SK-N-SH (cell line): ENCODE results near the gene FMNL2. TPM values are rescaled to one million over a fixed set of nuclear protein-coding genes. Genes with fewer than 3 reads are reported as not detected.

ENCODE experiments used
- CTCF ChIA-PET: fragments of 300-600, 350-600 bp; formaldehyde crosslinking; extraction: SDS; loops from one replicate; lab custom pipeline; 2021; lab: Yijun Ruan, JAX
- POLR2A ChIA-PET: fragments of 350-600 bp; sonication (Branson Sonifier 250); formaldehyde crosslinking; extraction: SDS; loops from one replicate; lab custom pipeline; 2020; ENCODE audit warnings: antibody characterized with exemption, inconsistent platforms; lab: Yijun Ruan, JAX
- DNase-seq: peaks from one replicate; pipeline ENCODE4 v3.0.0; 2012
- H2AFZ ChIP-seq: fragments of 200-600 bp; sonication (generic); 2 replicates; pipeline ENCODE4 v1.8.1; 2016; ENCODE audit warnings: antibody characterized with exemption, mild to moderate bottlenecking, low read depth
- H3F3A ChIP-seq: fragments of 200-600 bp; sonication (generic); replicated peaks from 2 replicates; pipeline ENCODE3; 2016; ENCODE audit warnings: antibody characterized with exemption, mild to moderate bottlenecking; ENCODE audit not compliant: insufficient read depth
- H3K27ac ChIP-seq, 2 experiments: fragments of 200-500 bp in 1 of 2; fragments of 200-600 bp in 1 of 2; sonication (Bioruptor generic) in 1 of 2; sonication (generic), shearing (Covaris generic) in 1 of 2; 2 replicates each; pipeline versions ENCODE4 v1.5.1 to v1.6.1; 2014 to 2016; ENCODE audit warnings: low read depth in 2 of 2, inconsistent platforms in 1 of 2, low read length in 1 of 2, mild to moderate bottlenecking in 1 of 2, mixed read lengths in 1 of 2
- H3K27me3 ChIP-seq: fragments of 200-600 bp; sonication (generic), shearing (Covaris generic); 2 replicates; pipeline ENCODE4 v1.6.1; 2016; ENCODE audit warnings: mixed run types; ENCODE audit not compliant: insufficient read depth
- H3K36me3 ChIP-seq, 2 experiments: fragments of 200-500 bp in 1 of 2; fragments of 200-600 bp in 1 of 2; sonication (Bioruptor generic) in 1 of 2; sonication (generic) in 1 of 2; replicated peaks in 1 of 2; 2 replicates each; pipeline versions ENCODE3 to v1.5.1; 2014 to 2016; ENCODE audit warnings: low read length in 1 of 2, mild to moderate bottlenecking in 1 of 2; ENCODE audit not compliant: insufficient read depth in 2 of 2, control insufficient read depth in 1 of 2
- H3K4me1 ChIP-seq, 2 experiments: fragments of 200-500 bp in 1 of 2; fragments of 200-600 bp in 1 of 2; sonication (Bioruptor generic) in 1 of 2; sonication (generic), shearing (Covaris generic) in 1 of 2; 2 replicates each; pipeline versions ENCODE4 v1.5.1 to v1.6.1; 2014 to 2016; ENCODE audit warnings: low read depth in 1 of 2, low read length in 1 of 2, mixed run types in 1 of 2; ENCODE audit not compliant: insufficient read depth in 2 of 2, control insufficient read depth in 1 of 2
- H3K4me2 ChIP-seq: fragments of 200-600 bp; sonication (generic), shearing (Covaris generic); 2 replicates; pipeline ENCODE4 v1.6.1; 2017; ENCODE audit warnings: mixed run types
- H3K4me3 ChIP-seq, 2 experiments: fragments of 200-500 bp in 1 of 2; fragments of 200-600 bp in 1 of 2; sonication (Bioruptor generic) in 1 of 2; sonication (generic), shearing (Covaris generic) in 1 of 2; 2 replicates each; pipeline versions ENCODE4 v1.5.1 to v1.8.1; 2014 to 2016; ENCODE audit warnings: low read depth in 2 of 2, inconsistent platforms in 1 of 2, low read length in 1 of 2, mild to moderate bottlenecking in 1 of 2, mixed read lengths in 1 of 2, moderate library complexity in 1 of 2
- H3K79me2 ChIP-seq: fragments of 200-600 bp; sonication (generic); 2 replicates; pipeline ENCODE4 v1.8.1; 2017; ENCODE audit warnings: mild to moderate bottlenecking; ENCODE audit not compliant: insufficient read depth
- H3K9ac ChIP-seq: fragments of 200-600 bp; sonication (generic); 2 replicates; pipeline ENCODE4 v1.6.1; 2017; ENCODE audit warnings: mixed run types
- H3K9me2 ChIP-seq: fragments of 200-600 bp; sonication (generic); 2 replicates; pipeline ENCODE4 v1.6.1; 2017; ENCODE audit warnings: mixed run types
- H3K9me3 ChIP-seq: fragments of 200-600 bp; sonication (generic); 2 replicates; pipeline ENCODE4 v1.6.1; 2017; ENCODE audit warnings: mixed run types, mild to moderate bottlenecking, moderate library complexity
- H4K20me1 ChIP-seq: fragments of 200-600 bp; sonication (generic); 2 replicates; pipeline ENCODE4 v1.6.1; 2017; ENCODE audit warnings: mild to moderate bottlenecking, mixed run types; ENCODE audit not compliant: insufficient read depth
- CTCF ChIP-seq: fragments of 200-600 bp; sonication (generic); IDR thresholded peaks from 2 replicates; pipeline ENCODE4 v1.6.1; 2017; ENCODE audit warnings: antibody characterized with exemption, mild to moderate bottlenecking, moderate library complexity
- EZH2phosphoT487 ChIP-seq: fragments of 200-600 bp; sonication (generic); IDR thresholded peaks from 2 replicates; pipeline ENCODE4 v1.6.1; 2017; ENCODE audit warnings: low read depth, mixed run types, mild to moderate bottlenecking, antibody characterized with exemption, moderate library complexity, borderline replicate concordance
- FOXJ3 ChIP-seq: sonication (generic); formaldehyde crosslinking; IDR thresholded peaks from 2 replicates; pipeline ENCODE4 v1.5.1; 2020; ENCODE audit warnings: mild to moderate bottlenecking, missing genetic modification reagents
- JUND ChIP-seq: IDR thresholded peaks from 2 replicates; pipeline ENCODE4 v1.4.0; 2012
- MEF2A ChIP-seq: IDR thresholded peaks from 2 replicates; pipeline ENCODE4 v1.4.0; 2012; ENCODE audit warnings: low read depth, borderline replicate concordance
- NFIC ChIP-seq: IDR thresholded peaks from 2 replicates; pipeline ENCODE4 v1.4.0; 2012; ENCODE audit warnings: borderline replicate concordance
- NRF1 ChIP-seq: IDR thresholded peaks from 2 replicates; pipeline ENCODE4 v1.6.1; 2012; ENCODE audit warnings: low read depth, mild to moderate bottlenecking, low read length
- POLR2AphosphoS5 ChIP-seq: IDR thresholded peaks from 2 replicates; pipeline ENCODE4 v1.6.1; 2012; ENCODE audit warnings: low read depth, low read length
- RAD21 ChIP-seq: IDR thresholded peaks from 2 replicates; pipeline ENCODE4 v1.6.1; 2012; ENCODE audit warnings: mild to moderate bottlenecking, low read length
- RCOR1 ChIP-seq: fragments of 150-350 bp; IDR thresholded peaks from 2 replicates; pipeline ENCODE4 v1.6.1; 2017; ENCODE audit warnings: antibody characterized with exemption, low read length
- RFX5 ChIP-seq: IDR thresholded peaks from 2 replicates; pipeline ENCODE4 v1.6.1; 2012; ENCODE audit warnings: mild to moderate bottlenecking, improper control_type of control experiment, low read length
- SIN3A ChIP-seq: IDR thresholded peaks from 2 replicates; pipeline ENCODE4 v1.6.1; 2012; ENCODE audit warnings: low read depth, mild to moderate bottlenecking, low read length, moderate library complexity, borderline replicate concordance
- SMC3 ChIP-seq: IDR thresholded peaks from 2 replicates; pipeline ENCODE4 v1.6.1; 2012; ENCODE audit warnings: low read depth, low read length, improper control_type of control experiment
- WGBS: methylation state at CpG from one replicate; pipeline ENCODE4 v1.1.6; 2017; ENCODE audit warnings: low lambda C conversion rate; 5-methylcytosine and 5-hydroxymethylcytosine counted together
- polyA plus RNA-seq, 3 experiments: library from polyadenylated mRNA; depleted of rRNA; stranded (reverse); fragments of >200 nt; gene quantifications; 2 replicates each; pipeline ENCODE4 v1.2.3, GENCODE V29; 2012
- TF ChIP-seq, protein P1 (sequence below): IDR thresholded peaks from 2 replicates; pipeline ENCODE4 v1.4.0; 2012; ENCODE audit warnings: low read depth
- TF ChIP-seq, protein P2 (sequence below): fragments of 150-350 bp; IDR thresholded peaks from 2 replicates; pipeline ENCODE4 v1.6.1; 2017; ENCODE audit warnings: antibody characterized with exemption, low read length, low read depth, borderline replicate concordance
- TF ChIP-seq, protein P3 (sequence below): IDR thresholded peaks from 2 replicates; pipeline ENCODE4; 2012
- TF ChIP-seq, protein P4 (sequence below): fragments of 150-350 bp; IDR thresholded peaks from 2 replicates; pipeline ENCODE4 v1.6.1; 2016; ENCODE audit warnings: mild to moderate bottlenecking, low read depth, low read length

Gene FMNL2
- polyA plus RNA-seq, 1 of the 3 experiments (the other 2 are of a cell fraction): 14.5 TPM

GRCh38 chr2:152650768-152651371 is 315.9 kb downstream of the FMNL2 start:
- Histone ChIP-seq H3K4me2 (no peak overlapping the region), H3K9me3 (no peaks in the 10 kb centered on the region), H3K27ac (no peak overlapping the region), H3K9ac (no peak overlapping the region), H3K9me2 (no peaks in the 10 kb centered on the region), H3K4me3 (no peak overlapping the region), H3K27me3 (no peaks in the 10 kb centered on the region), H3K36me3 (peaks cover 51 to 78% of the 10 kb centered on the region in 2 experiments), H2AFZ (no peak overlapping the region), H4K20me1 (no peaks in the 10 kb centered on the region), H3K4me1 (peaks cover 6 to 10% of the 10 kb centered on the region in 2 experiments), H3F3A (peaks cover 32% of the 10 kb centered on the region), H3K79me2 (no peaks in the 10 kb centered on the region)
- ChIA-PET POLR2A (no interaction called here), CTCF (no interaction called here)
- TF ChIP-seq, protein P1, sequence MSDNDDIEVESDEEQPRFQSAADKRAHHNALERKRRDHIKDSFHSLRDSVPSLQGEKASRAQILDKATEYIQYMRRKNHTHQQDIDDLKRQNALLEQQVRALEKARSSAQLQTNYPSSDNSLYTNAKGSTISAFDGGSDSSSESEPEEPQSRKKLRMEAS: no peak
- no peak for TF ChIP-seq SMC3
- no peak for TF ChIP-seq NFIC
- TF ChIP-seq JUND: no peak
- TF ChIP-seq MEF2A: no peak
- no peak for TF ChIP-seq RCOR1
- TF ChIP-seq, protein P2, sequence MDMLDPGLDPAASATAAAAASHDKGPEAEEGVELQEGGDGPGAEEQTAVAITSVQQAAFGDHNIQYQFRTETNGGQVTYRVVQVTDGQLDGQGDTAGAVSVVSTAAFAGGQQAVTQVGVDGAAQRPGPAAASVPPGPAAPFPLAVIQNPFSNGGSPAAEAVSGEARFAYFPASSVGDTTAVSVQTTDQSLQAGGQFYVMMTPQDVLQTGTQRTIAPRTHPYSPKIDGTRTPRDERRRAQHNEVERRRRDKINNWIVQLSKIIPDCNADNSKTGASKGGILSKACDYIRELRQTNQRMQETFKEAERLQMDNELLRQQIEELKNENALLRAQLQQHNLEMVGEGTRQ: no peak
- no peak for TF ChIP-seq POLR2AphosphoS5
- TF ChIP-seq NRF1: no peak
- TF ChIP-seq, protein P3, sequence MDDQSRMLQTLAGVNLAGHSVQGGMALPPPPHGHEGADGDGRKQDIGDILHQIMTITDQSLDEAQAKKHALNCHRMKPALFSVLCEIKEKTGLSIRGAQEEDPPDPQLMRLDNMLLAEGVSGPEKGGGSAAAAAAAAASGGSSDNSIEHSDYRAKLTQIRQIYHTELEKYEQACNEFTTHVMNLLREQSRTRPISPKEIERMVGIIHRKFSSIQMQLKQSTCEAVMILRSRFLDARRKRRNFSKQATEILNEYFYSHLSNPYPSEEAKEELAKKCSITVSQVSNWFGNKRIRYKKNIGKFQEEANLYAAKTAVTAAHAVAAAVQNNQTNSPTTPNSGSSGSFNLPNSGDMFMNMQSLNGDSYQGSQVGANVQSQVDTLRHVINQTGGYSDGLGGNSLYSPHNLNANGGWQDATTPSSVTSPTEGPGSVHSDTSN: no peak
- TF ChIP-seq RAD21: no peak
- TF ChIP-seq CTCF: no peak
- no peak for TF ChIP-seq FOXJ3 (CRISPR knock-in tag)
- TF ChIP-seq, protein P4, sequence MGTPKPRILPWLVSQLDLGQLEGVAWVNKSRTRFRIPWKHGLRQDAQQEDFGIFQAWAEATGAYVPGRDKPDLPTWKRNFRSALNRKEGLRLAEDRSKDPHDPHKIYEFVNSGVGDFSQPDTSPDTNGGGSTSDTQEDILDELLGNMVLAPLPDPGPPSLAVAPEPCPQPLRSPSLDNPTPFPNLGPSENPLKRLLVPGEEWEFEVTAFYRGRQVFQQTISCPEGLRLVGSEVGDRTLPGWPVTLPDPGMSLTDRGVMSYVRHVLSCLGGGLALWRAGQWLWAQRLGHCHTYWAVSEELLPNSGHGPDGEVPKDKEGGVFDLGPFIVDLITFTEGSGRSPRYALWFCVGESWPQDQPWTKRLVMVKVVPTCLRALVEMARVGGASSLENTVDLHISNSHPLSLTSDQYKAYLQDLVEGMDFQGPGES: no peak
- no peak for TF ChIP-seq SIN3A
- TF ChIP-seq EZH2phosphoT487: no peak
- no peak for TF ChIP-seq RFX5
- no peak for DNase-seq
- 93% methylated on average over 6 of the region's 6 CpGs for WGBS
